Peyer's patch (tissue), 4 donors: ENCODE data around the gene GTPBP8. TPM values are rescaled to one million over a fixed set of nuclear protein-coding genes. Genes with fewer than 3 reads are reported as not detected.
"Not testable (repeated sequence)": the region's sequence is repeated elsewhere in the genome, so short reads cannot be mapped to it uniquely, and the experiment has no call there.

ENCODE experiments used
- DNase-seq, 3 donors: peaks; one replicate each; pipeline ENCODE4 v3.0.0-alpha.2; 2017 to 2019
- H3K27ac ChIP-seq, 4 donors: fragments of 200-600 bp; sonication (generic); one replicate each; pipeline ENCODE4 v1.5.1; 2016 to 2019
- H3K27me3 ChIP-seq, 2 donors: fragments of 200-600 bp; sonication (generic); one replicate each; pipeline ENCODE4 v1.5.1; 2019
- H3K36me3 ChIP-seq, 3 donors: fragments of 200-600 bp; sonication (generic); one replicate each; pipeline ENCODE4 v1.5.1; 2016 to 2019
- H3K4me1 ChIP-seq, 4 donors: fragments of 200-600 bp; sonication (generic); one replicate each; pipeline ENCODE4 v1.5.1; 2016 to 2019
- H3K4me3 ChIP-seq, 4 donors: fragments of 200-600 bp; sonication (generic); 1 replicate in 3 of 4; 2 replicates in 1 of 4; pipeline ENCODE4 v1.5.1; 2016 to 2019; ENCODE audit warnings: mild to moderate bottlenecking in 1 of 4
- H3K9me3 ChIP-seq, 4 donors: fragments of 200-600 bp; sonication (generic); one replicate each; pipeline ENCODE4 v1.5.1; 2016 to 2019; ENCODE audit warnings: mild to moderate bottlenecking in 1 of 4
- POLR2A ChIP-seq, 2 donors: fragments of 450-650 bp; IDR thresholded peaks; one replicate each; pipeline ENCODE4 v1.5.1; 2017; ENCODE audit warnings: antibody characterized with exemption in 2 of 2, mild to moderate bottlenecking in 2 of 2, moderate library complexity in 2 of 2
- total RNA-seq, 4 donors: library from RNA; depleted of rRNA; stranded (reverse); fragments of >200 nt; gene quantifications; one replicate each; pipeline ENCODE4 v1.1.0, GENCODE V29; 2016
- TF ChIP-seq, protein P1 (sequence below), 6 experiments: fragments of 450-650 bp in 4 of 6; fragments of 200-600 bp in 2 of 6; sonication (generic) in 1 of 6; IDR thresholded peaks; one replicate each; pipeline ENCODE4 v1.5.1; 2017 to 2019; ENCODE audit warnings: antibody characterized with exemption in 6 of 6, mild to moderate bottlenecking in 3 of 6, moderate library complexity in 1 of 6

The GTPBP8 gene
- total RNA-seq, 4 donors from 2014 or later: 27.9 to 43.7 (median 33.5) TPM

DNA sequence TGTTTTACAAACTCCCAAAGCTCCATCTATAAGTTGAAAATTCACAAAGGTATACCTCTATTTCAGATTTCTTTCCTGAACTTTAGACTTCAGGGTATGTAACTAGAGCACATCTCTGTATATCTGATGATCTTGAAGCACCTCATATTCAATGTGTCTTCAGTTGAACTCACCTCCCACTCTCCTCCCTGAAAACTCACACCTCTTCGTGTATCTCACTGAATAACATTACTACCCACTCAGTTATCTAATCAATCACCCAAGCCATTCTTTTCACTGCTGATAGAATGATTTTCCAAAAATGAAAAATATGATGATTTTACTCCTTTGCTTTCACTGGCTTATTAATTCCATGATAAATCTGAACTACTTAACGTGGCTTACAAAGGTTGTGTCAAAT lies 52.9 kb downstream of the GTPBP8 start:
- H3K36me3 ChIP-seq: no peaks in the 10 kb centered on the region
- no peaks in the 10 kb centered on the region for H3K9me3 ChIP-seq
- no peaks in the 10 kb centered on the region for H3K27me3 ChIP-seq
- no peak overlapping the region for H3K27ac ChIP-seq
- no peaks in the 10 kb centered on the region for H3K4me1 ChIP-seq
- no peak overlapping the region for H3K4me3 ChIP-seq
- no peak for DNase-seq
- TF ChIP-seq, protein P1, sequence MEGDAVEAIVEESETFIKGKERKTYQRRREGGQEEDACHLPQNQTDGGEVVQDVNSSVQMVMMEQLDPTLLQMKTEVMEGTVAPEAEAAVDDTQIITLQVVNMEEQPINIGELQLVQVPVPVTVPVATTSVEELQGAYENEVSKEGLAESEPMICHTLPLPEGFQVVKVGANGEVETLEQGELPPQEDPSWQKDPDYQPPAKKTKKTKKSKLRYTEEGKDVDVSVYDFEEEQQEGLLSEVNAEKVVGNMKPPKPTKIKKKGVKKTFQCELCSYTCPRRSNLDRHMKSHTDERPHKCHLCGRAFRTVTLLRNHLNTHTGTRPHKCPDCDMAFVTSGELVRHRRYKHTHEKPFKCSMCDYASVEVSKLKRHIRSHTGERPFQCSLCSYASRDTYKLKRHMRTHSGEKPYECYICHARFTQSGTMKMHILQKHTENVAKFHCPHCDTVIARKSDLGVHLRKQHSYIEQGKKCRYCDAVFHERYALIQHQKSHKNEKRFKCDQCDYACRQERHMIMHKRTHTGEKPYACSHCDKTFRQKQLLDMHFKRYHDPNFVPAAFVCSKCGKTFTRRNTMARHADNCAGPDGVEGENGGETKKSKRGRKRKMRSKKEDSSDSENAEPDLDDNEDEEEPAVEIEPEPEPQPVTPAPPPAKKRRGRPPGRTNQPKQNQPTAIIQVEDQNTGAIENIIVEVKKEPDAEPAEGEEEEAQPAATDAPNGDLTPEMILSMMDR (IDR thresholded peaks at IDR 0.05): no peak
- no peak for TF ChIP-seq POLR2A (IDR thresholded peaks at IDR 0.05)

DNA sequence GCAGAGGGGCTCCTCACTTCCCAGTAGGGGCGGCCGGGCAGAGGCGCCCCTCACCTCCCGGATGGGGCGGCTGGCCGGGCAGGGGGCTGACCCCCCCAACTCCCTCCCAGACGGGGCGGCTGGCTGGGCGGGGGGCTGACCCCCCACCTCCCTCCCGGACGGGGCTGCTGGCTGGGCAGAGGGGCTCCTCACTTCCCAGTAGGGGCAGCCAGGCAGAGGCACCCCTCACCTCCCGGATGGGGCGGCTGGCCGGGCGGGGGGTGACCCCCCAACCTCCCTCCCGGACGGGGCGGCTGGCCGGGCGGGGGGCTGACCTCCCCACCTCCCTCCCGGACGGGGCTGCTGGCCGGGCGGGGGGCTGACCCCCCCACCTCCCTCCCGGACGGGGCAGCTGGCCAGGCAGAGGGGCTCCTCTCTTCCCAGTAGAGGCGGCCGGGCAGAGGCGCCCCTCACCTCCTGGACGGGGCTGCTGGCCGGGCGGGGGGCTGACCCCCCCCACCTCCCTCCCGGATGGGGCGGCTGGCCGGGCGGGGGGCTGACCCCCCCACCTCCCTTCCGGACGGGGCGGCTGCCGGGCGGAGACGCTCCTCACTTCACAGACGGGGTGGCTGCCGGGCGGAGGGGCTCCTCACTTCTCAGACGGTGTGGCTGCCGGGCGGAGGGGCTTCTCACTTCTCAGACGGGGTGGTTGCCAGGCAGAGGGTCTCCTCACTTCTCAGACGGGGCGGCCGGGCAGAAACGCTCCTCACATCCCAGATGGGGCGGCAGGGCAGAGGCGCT lies 55.6 kb downstream of the GTPBP8 start:
- H3K9me3 ChIP-seq, H3K27ac ChIP-seq, H3K4me3 ChIP-seq, H3K36me3 ChIP-seq, DNase-seq, H3K4me1 ChIP-seq, H3K27me3 ChIP-seq: not testable (repeated sequence)

DNA sequence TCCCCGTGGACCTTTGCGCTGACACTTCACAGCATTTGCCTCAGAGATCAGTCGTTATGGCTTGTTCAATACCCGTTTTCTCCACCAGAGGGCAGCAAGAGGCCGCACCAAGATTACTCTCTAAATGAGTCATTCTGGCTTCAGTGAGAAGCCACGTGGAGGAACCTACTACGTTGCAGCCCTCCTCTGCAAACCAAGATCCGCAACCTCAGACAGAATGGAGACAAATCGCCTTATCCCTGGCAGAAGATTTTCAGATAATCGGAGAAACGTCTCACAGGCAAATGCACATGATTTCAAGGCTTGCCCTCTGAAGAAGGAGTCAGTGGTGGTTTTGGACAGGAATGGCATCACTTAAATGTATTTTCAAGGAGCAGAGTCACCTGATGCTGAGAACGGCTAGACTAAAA lies 60.5 kb downstream of the GTPBP8 start:
- Histone ChIP-seq H3K27me3 (no peaks in the 10 kb centered on the region), H3K36me3 (no peaks in the 10 kb centered on the region), H3K27ac (peak overlapping the region in 1 of 4 donors; percentile 33), H3K9me3 (no peaks in the 10 kb centered on the region), H3K4me3 (no peak overlapping the region), H3K4me1 (peaks cover 0 to 6% (median 2%) of the 10 kb centered on the region in 4 donors)
- peak; percentile 73 to 95 (median 85) for DNase-seq
- TF ChIP-seq, protein P1 (IDR thresholded peaks at IDR 0.05): peak; percentile 88 to 99 (median 96)
- TF ChIP-seq POLR2A (IDR thresholded peaks at IDR 0.05): no peak

Other genes with a start within 250 kb of the GTPBP8 start
- gene CD200R1L, start 144.1 kb upstream of the GTPBP8 start, total RNA-seq: not detected
- gene CD200R1, start 15.9 kb upstream of the GTPBP8 start, total RNA-seq: 1 to 10 TPM in 1 of 4 donors, under 1 TPM in 1, not detected in 2; 0.88 to 1.3 TPM
- gene BOC, start 220.6 kb downstream of the GTPBP8 start, total RNA-seq: 10 to 100 TPM in 3 of 4 donors, 1 to 10 TPM in 1; 4.2 to 31.4 (median 13.2) TPM